Measurements from ENCODE around the gene SEPTIN5.

SEPTIN5 gene

GRCh38 chr22:19753996-19754700, 39.8 kb downstream of the SEPTIN5 start:
- TF ChIP-seq CTCF (IDR thresholded peaks at IDR 0.05; ENCODE audit: low read depth, low read length) = no peak
- Histone ChIP-seq H3K36me3 (no peaks in the 10 kb centered on the region), H3K27me3 (ENCODE audit: insufficient read depth, low read depth, severe bottlenecking) (no peaks in the 10 kb centered on the region), H3K27ac (no peak overlapping the region), H3K9me3 (ENCODE audit: severe bottlenecking) (no peaks in the 10 kb centered on the region), H3K4me3 (ENCODE audit: low read depth, low read length) (no peak overlapping the region)
- no peak for DNase-seq

DNA sequence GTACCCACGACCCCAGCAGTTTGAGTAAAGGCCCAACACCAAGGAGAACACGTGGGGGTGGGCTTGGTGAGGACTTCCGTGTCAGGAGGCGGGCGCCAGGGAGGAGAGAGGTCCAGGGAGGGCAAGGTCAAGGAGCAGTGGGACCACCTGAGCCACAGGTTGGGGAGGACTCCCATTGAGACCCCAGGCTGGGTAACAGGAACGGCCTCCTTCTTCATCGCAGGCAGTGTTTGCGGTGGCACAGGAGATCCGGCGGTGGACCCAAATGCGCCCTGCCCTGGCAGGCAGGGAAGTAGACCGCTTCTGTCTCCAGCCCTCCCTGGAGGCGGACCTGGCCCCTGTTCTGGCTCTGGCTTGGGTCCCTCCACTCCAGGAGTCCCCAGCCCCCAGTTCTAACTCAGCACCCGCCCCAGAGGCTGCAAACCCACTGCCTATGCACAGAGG, 40.4 kb downstream of the SEPTIN5 start:
- Histone ChIP-seq H3K9me3 (ENCODE audit: severe bottlenecking) (no peaks in the 10 kb centered on the region), H3K27ac (no peak overlapping the region), H3K4me3 (ENCODE audit: low read depth, low read length) (no peak overlapping the region), H3K36me3 (no peaks in the 10 kb centered on the region), H3K27me3 (ENCODE audit: insufficient read depth, low read depth, severe bottlenecking) (no peaks in the 10 kb centered on the region)
- TF ChIP-seq CTCF (IDR thresholded peaks at IDR 0.05; ENCODE audit: low read depth, low read length) = no peak
- DNase-seq = no peak

DNA sequence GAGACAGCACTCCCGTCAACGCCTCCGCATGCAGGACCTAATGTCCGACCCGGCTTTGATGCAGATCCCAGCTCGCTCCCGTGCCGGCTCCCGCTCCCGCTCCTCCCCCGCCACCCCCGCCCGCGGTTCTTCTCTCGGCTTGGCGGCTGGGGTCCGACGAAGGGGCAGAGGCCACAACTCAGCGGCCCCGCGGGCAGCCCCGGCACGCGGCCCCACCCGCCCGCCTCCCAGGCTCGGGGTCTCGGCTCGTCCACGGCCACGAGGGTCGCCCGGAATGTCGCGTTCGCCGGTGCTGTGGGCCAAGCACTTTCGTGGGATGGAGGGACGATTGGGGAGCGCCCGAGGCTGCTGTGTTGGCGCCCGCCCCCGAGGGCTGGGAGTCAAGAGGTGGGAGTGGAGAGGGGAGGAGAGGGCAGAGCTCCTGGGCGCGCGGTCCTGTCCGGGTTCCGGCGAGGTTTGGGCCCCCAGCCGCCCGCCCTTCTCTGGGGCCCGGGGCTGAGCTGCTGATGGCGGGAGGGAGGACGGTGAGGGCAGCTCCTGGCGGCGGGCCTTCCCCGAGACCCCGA, 40.9 kb downstream of the SEPTIN5 start:
- H3K27me3 ChIP-seq (ENCODE audit: insufficient read depth, low read depth, severe bottlenecking) = no peaks in the 10 kb centered on the region
- H3K4me3 ChIP-seq (ENCODE audit: low read depth, low read length) = no peak overlapping the region
- no peak for TF ChIP-seq CTCF (IDR thresholded peaks at IDR 0.05; ENCODE audit: low read depth, low read length)
- DNase-seq = no peak
- no peak overlapping the region for H3K27ac ChIP-seq
- H3K9me3 ChIP-seq (ENCODE audit: severe bottlenecking) = no peaks in the 10 kb centered on the region
- no peaks in the 10 kb centered on the region for H3K36me3 ChIP-seq

DNA sequence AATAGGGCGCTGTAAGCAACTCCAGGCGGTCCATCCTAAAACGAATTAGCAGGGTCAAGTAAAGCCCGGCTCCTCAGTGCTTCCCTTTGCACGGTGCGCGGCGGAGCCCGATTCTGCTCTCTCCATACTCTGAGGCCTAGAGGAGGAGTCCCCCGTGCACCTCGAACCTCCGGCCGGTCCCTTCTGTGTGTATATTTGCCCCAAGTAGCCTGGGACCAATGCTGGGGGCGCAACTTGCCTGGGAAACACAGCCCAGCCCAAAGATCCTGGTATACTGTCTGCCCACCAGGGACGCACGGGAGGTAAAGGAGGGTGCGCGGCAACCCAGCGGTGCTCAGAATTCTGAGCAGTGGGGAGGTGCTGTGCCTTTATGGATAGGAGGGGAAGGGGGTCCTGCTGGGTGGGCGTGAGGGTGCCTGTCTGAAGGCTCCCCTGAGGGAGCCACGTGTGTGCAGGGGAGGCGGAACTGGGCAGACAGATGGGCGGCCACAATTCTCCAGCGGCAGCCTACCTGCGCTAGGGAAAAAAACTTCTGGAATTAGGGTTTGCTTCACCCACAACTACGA, 41.5 kb downstream of the SEPTIN5 start:
- Histone ChIP-seq H3K4me3 (ENCODE audit: low read depth, low read length) (no peak overlapping the region), H3K27me3 (ENCODE audit: insufficient read depth, low read depth, severe bottlenecking) (no peaks in the 10 kb centered on the region), H3K36me3 (no peaks in the 10 kb centered on the region), H3K27ac (no peak overlapping the region), H3K9me3 (ENCODE audit: severe bottlenecking) (no peaks in the 10 kb centered on the region)
- no peak for DNase-seq
- no peak for TF ChIP-seq CTCF (IDR thresholded peaks at IDR 0.05; ENCODE audit: low read depth, low read length)

DNA sequence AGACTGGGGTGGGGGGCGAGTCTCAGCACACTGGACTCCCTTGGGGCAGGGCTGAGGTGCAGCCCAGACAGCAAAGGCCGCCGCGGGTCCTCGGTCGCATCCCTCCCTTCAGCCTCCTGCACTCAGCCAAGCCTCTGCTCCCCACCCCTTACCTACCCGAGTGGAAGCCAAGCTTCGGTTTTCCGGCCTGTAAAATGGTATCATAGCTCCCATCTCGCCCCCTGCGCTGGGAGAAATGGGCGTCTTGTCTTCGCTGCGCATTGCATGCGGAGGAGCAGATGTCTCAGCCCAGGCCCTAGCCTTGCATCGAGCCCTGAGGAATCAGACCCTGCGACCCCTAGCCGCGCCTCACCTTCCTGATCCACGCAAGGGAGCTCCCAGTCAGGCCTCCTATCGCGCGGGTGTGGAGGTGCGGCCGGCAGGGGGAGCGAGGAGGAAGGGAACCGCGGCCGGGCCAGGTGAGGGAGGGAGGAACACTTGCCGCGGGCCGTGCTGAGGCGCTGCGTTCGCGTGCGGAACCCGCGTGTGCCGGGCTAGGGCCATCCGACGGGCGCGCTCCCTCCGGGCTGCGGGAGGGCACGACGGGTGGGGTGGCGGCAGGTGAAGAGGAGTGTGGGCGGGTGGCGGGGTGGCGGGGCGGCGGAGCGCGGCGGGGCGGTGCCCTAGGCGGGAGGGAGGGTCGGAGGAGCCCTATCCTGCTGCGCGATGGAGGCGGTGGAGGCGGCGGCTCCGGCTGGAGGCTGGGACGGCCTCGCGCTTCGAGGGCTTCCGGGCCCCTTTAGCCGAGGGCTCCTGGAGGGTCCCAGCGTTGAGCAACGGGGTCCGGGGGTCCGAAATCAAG, 42.2 kb downstream of the SEPTIN5 start:
- TF ChIP-seq CTCF (IDR thresholded peaks at IDR 0.05; ENCODE audit: low read depth, low read length) = no peak
- Histone ChIP-seq H3K9me3 (ENCODE audit: severe bottlenecking) (no peaks in the 10 kb centered on the region), H3K27me3 (ENCODE audit: insufficient read depth, low read depth, severe bottlenecking) (no peaks in the 10 kb centered on the region), H3K36me3 (no peaks in the 10 kb centered on the region), H3K27ac (no peak overlapping the region), H3K4me3 (ENCODE audit: low read depth, low read length) (no peak overlapping the region)
- DNase-seq = peak; percentile 32
